K562 (cell line): ENCODE data around the gene FADS1.

ENCODE experiments used
- EHMT2 ChIP-seq: fragments of 450-650 bp; IDR thresholded peaks from 2 replicates; pipeline ENCODE4 v1.6.1; 2018; ENCODE audit warnings: antibody characterized with exemption
- FIP1L1 ChIP-seq: fragments of 200-400 bp; formaldehyde crosslinking; IDR thresholded peaks from 2 replicates; pipeline ENCODE4 v1.6.1; 2018; ENCODE audit warnings: mild to moderate bottlenecking, low read depth, low read length; ENCODE audit not compliant: poor library complexity, severe bottlenecking
- MEIS2 ChIP-seq: fragments of 450-650 bp; IDR thresholded peaks from 2 replicates; pipeline ENCODE4 v1.6.1; 2014; ENCODE audit warnings: mild to moderate bottlenecking; ENCODE audit not compliant: partially characterized antibody
- MYC ChIP-seq, 2 experiments: fragments of 250-450 bp in 1 of 2; sonication (Bioruptor Pico) in 1 of 2; IDR thresholded peaks; 2 replicates each; pipeline versions ENCODE4 v1.5.1 to v1.6.1; 2012 to 2021; ENCODE audit warnings: low read depth in 2 of 2, borderline replicate concordance in 1 of 2, improper control_type of control experiment in 1 of 2, low read length in 1 of 2, mild to moderate bottlenecking in 1 of 2, moderate library complexity in 1 of 2
- PHF8 ChIP-seq: fragments of 200-600 bp; sonication (generic); IDR thresholded peaks from 2 replicates; pipeline ENCODE4 v1.6.1; 2012; ENCODE audit warnings: mixed run types, mild to moderate bottlenecking, inconsistent platforms, low read length, moderate library complexity, borderline replicate concordance
- PYGO2 ChIP-seq: fragments of 450-650 bp; IDR thresholded peaks from 2 replicates; pipeline ENCODE4 v1.6.1; 2016; ENCODE audit warnings: mild to moderate bottlenecking, missing genetic modification characterization, moderate library complexity, missing compliant biosample characterization
- SRSF9 ChIP-seq: fragments of 200-400 bp; formaldehyde crosslinking; IDR thresholded peaks from 2 replicates; pipeline ENCODE4 v1.6.1; 2017; ENCODE audit warnings: low read depth, low read length, borderline replicate concordance
- TF ChIP-seq, protein P1 (sequence below): sonication (generic); formaldehyde crosslinking; IDR thresholded peaks from 2 replicates; pipeline ENCODE4 v1.8.1; 2022; ENCODE audit warnings: missing genetic modification reagents
- TF ChIP-seq, protein P2 (sequence below), 2 experiments: fragments of 450-650 bp in 1 of 2; sonication (generic) in 1 of 2; formaldehyde crosslinking in 1 of 2; IDR thresholded peaks in 1 of 2; conservative IDR thresholded peaks in 1 of 2; 2 replicates each; pipeline versions ENCODE4 v1.6.1 to v1.8.1; 2016 to 2023; ENCODE audit warnings: mild to moderate bottlenecking in 2 of 2, moderate library complexity in 2 of 2, inconsistent platforms in 1 of 2, missing genetic modification reagents in 1 of 2
- TF ChIP-seq, protein P3 (sequence below): fragments of 450-650 bp; IDR thresholded peaks from 2 replicates; pipeline ENCODE4 v1.6.1; 2016; ENCODE audit warnings: antibody characterized with exemption

DNA sequence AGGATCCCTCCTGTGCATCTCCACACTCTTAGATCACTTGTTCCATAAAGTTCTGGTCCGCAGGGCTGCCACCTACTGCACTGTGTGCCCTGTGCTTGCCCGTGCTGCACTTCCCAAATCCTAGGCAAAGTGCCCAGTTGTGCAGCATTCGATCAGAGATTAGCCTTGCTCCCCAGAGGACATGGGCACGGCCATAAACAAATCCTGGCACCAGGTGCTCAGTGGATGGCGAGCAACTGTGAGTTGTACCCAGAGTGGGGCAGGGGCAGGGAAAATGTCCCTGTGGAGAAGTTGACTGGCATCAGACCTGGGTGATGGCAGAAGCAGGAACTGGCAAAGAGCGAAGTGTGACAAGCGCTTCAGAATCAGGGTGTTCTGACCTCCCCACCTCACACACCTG is 16.0 kb upstream of the FADS1 start:
- TF ChIP-seq, protein P1, sequence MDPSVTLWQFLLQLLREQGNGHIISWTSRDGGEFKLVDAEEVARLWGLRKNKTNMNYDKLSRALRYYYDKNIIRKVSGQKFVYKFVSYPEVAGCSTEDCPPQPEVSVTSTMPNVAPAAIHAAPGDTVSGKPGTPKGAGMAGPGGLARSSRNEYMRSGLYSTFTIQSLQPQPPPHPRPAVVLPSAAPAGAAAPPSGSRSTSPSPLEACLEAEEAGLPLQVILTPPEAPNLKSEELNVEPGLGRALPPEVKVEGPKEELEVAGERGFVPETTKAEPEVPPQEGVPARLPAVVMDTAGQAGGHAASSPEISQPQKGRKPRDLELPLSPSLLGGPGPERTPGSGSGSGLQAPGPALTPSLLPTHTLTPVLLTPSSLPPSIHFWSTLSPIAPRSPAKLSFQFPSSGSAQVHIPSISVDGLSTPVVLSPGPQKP: no peak
- no peak for TF ChIP-seq FIP1L1
- TF ChIP-seq EHMT2: no peak
- no peak for TF ChIP-seq MEIS2
- TF ChIP-seq, protein P2, sequence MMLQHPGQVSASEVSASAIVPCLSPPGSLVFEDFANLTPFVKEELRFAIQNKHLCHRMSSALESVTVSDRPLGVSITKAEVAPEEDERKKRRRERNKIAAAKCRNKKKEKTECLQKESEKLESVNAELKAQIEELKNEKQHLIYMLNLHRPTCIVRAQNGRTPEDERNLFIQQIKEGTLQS (IDR thresholded peaks at IDR 0.05): no peak
- TF ChIP-seq, protein P2 (CRISPR knock-in tag; conservative IDR thresholded peaks at IDR 0.05): no peak
- no peak for TF ChIP-seq MYC (IDR thresholded peaks at IDR 0.05; ENCODE audit: low read depth, low read length)
- no peak for TF ChIP-seq MYC (CRISPR knock-in tag; IDR thresholded peaks at IDR 0.05; ENCODE audit: borderline replicate concordance, low read depth)
- TF ChIP-seq, protein P3, sequence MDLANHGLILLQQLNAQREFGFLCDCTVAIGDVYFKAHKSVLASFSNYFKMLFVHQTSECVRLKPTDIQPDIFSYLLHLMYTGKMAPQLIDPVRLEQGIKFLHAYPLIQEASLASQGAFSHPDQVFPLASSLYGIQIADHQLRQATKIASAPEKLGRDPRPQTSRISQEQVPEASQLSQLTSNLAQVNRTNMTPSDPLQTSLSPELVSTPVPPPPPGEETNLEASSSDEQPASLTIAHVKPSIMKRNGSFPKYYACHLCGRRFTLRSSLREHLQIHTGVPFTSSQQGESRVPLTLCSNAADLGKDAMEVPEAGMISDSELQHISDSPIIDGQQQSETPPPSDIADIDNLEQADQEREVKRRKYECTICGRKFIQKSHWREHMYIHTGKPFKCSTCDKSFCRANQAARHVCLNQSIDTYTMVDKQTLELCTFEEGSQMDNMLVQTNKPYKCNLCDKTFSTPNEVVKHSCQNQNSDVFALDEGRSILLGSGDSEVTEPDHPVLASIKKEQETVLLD: no peak
- no peak for TF ChIP-seq SRSF9
- TF ChIP-seq PHF8: no peak
- TF ChIP-seq PYGO2 (tag): no peak
